HepG2 (cell line): Measurements from ENCODE around the gene SIGLEC9. TPM values are rescaled to one million over a fixed set of nuclear protein-coding genes. Genes with fewer than 3 reads are reported as not detected.

ENCODE experiments used
- ATAC-seq: fragments of 200-7000 bp; cut with Tn5 transposase; 3 replicates; pipeline ENCODE4 v1.9.1; 2020; ENCODE audit warnings: mild to moderate bottlenecking, moderate library complexity
- BruUV-seq: library from RNA; stranded (reverse); fragments of 400-500 nt; replicated peaks from 2 replicates; lab custom pipeline; 2021; lab: Mats Ljungman, UMichigan
- CTCF ChIA-PET: fragments of 300-600 bp; formaldehyde crosslinking; extraction: SDS; loops from one replicate; lab custom pipeline; 2021; ENCODE audit warnings: low total read pairs, inconsistent platforms, low intra/inter-chr PET ratio; lab: Yijun Ruan, JAX
- POLR2A ChIA-PET: fragments of 350-600 bp; sonication (Branson Sonifier 250); formaldehyde crosslinking; loops from one replicate; lab custom pipeline; 2020; ENCODE audit warnings: antibody characterized with exemption, inconsistent platforms; lab: Yijun Ruan, JAX
- DNase-seq: peaks from one replicate; pipeline ENCODE4 v3.0.0-alpha.2; 2015; ENCODE audit warnings: low spot score
- FAIRE-seq: peaks from 3 replicates; lab custom pipeline; 2011; peaks lifted over from hg19 to GRCh38; lab: Jason Lieb, UNC
- H2AFZ ChIP-seq: one replicate; pipeline ENCODE4 v1.6.1; 2011; ENCODE audit warnings: low read length, inconsistent platforms
- H3K27ac ChIP-seq: fragments of 300-600 bp; 3 replicates; pipeline ENCODE4 v1.8.0; 2011; ENCODE audit warnings: mixed run types, mild to moderate bottlenecking, mixed read lengths, low read length, inconsistent platforms; ENCODE audit not compliant: insufficient read depth; ENCODE audit errors: extremely low read length
- H3K27me3 ChIP-seq, 2 experiments: fragments of 200-600 bp in 1 of 2; 2 replicates in 1 of 2; 3 replicates in 1 of 2; pipeline versions ENCODE4 v1.6.0 to v1.8.0; 2011; ENCODE audit warnings: low read length in 2 of 2, mild to moderate bottlenecking in 2 of 2, moderate library complexity in 2 of 2, inconsistent platforms in 1 of 2; ENCODE audit not compliant: insufficient read depth in 2 of 2, control insufficient read depth in 1 of 2
- H3K36me3 ChIP-seq, 2 experiments: fragments of 200-600 bp in 1 of 2; replicated peaks in 1 of 2; 2 replicates in 1 of 2; 3 replicates in 1 of 2; pipeline versions ENCODE4 v1.5.1 to v1.8.0; 2011; ENCODE audit warnings: low read length in 2 of 2, inconsistent platforms in 1 of 2; ENCODE audit not compliant: insufficient read depth in 2 of 2, control insufficient read depth in 1 of 2
- H3K4me1 ChIP-seq: 2 replicates; pipeline ENCODE4 v1.5.1; 2012; ENCODE audit warnings: low read length, inconsistent platforms; ENCODE audit not compliant: insufficient read depth
- H3K4me2 ChIP-seq: 2 replicates; pipeline ENCODE4 v1.6.0; 2011; ENCODE audit warnings: low read depth, low read length, inconsistent platforms
- H3K4me3 ChIP-seq, 3 experiments: fragments of 200-600 bp in 1 of 3; sonication (generic), shearing (Covaris generic) in 1 of 3; replicated peaks in 1 of 3; 2 replicates each; pipeline ENCODE4 v1.5.1; 2011 to 2016; ENCODE audit warnings: low read length in 3 of 3, inconsistent platforms in 2 of 3, low read depth in 2 of 3, mild to moderate bottlenecking in 2 of 3, control low read depth in 1 of 3, mixed read lengths in 1 of 3; ENCODE audit not compliant: insufficient read depth in 1 of 3
- H3K79me2 ChIP-seq: one replicate; pipeline ENCODE4 v1.6.1; 2011; ENCODE audit warnings: low read length, inconsistent platforms; ENCODE audit not compliant: insufficient read depth
- H3K9ac ChIP-seq: 2 replicates; pipeline ENCODE4 v1.6.0; 2011; ENCODE audit warnings: mild to moderate bottlenecking, low read depth, low read length, inconsistent platforms; ENCODE audit not compliant: insufficient read depth
- H3K9me3 ChIP-seq: 2 replicates; pipeline ENCODE4 v1.5.1; 2012; ENCODE audit warnings: mild to moderate bottlenecking, low read length
- H4K20me1 ChIP-seq: 2 replicates; pipeline ENCODE4 v1.6.0; 2011; ENCODE audit warnings: inconsistent platforms, mild to moderate bottlenecking, low read length, moderate library complexity; ENCODE audit not compliant: insufficient read depth
- AHR ChIP-seq: IDR thresholded peaks from 2 replicates; pipeline ENCODE4 v1.6.1; 2018; ENCODE audit warnings: missing genetic modification reagents, missing compliant biosample characterization
- ARID2 ChIP-seq: sonication (generic); formaldehyde crosslinking; IDR thresholded peaks from 2 replicates; pipeline ENCODE4 v1.8.1; 2022; ENCODE audit warnings: mild to moderate bottlenecking, missing genetic modification reagents, borderline replicate concordance
- ATF1 ChIP-seq: IDR thresholded peaks from 2 replicates; pipeline ENCODE4 v1.6.1; 2016; ENCODE audit warnings: mild to moderate bottlenecking, control low read depth
- BHLHE40 ChIP-seq: IDR thresholded peaks from 2 replicates; pipeline ENCODE4 v1.6.1; 2011; ENCODE audit warnings: low read length, improper control_type of control experiment
- CBX1 ChIP-seq: IDR thresholded peaks from one replicate; pipeline ENCODE4 v1.6.1; 2016; ENCODE audit warnings: antibody characterized with exemption, low read depth
- KDM1A ChIP-seq: IDR thresholded peaks from 2 replicates; pipeline ENCODE4 v1.6.1; 2016; ENCODE audit warnings: missing compliant biosample characterization
- MLLT10 ChIP-seq: sonication (generic); formaldehyde crosslinking; IDR thresholded peaks from 2 replicates; pipeline ENCODE4 v1.4.0; 2020; ENCODE audit warnings: missing genetic modification reagents
- RFX1 ChIP-seq: fragments of 450-650 bp; IDR thresholded peaks from 2 replicates; pipeline ENCODE4 v1.6.1; 2017
- RFXAP ChIP-seq: sonication (generic); formaldehyde crosslinking; IDR thresholded peaks from 2 replicates; pipeline ENCODE4 v1.4.0; 2020; ENCODE audit warnings: missing genetic modification reagents, borderline replicate concordance
- RXRA ChIP-seq: sonication (generic); formaldehyde crosslinking; IDR thresholded peaks from 2 replicates; pipeline ENCODE4 v1.5.1; 2020; ENCODE audit warnings: missing genetic modification reagents
- SP5 ChIP-seq: IDR thresholded peaks from 2 replicates; pipeline ENCODE4 v1.6.1; 2016; ENCODE audit warnings: low read depth, borderline replicate concordance
- TBL1XR1 ChIP-seq: fragments of 150-350 bp; IDR thresholded peaks from 2 replicates; pipeline ENCODE4 v1.6.1; 2014; ENCODE audit warnings: borderline replicate concordance, low read length; ENCODE audit not compliant: partially characterized antibody
- TEAD3 ChIP-seq: optimal IDR thresholded peaks from 2 replicates; pipeline ENCODE3; 2016; ENCODE audit warnings: borderline replicate concordance
- ZNF124 ChIP-seq: sonication (generic); formaldehyde crosslinking; IDR thresholded peaks from 2 replicates; pipeline ENCODE4 v1.4.0; 2020; ENCODE audit warnings: missing genetic modification reagents
- ZNF296 ChIP-seq: sonication (generic); formaldehyde crosslinking; conservative IDR thresholded peaks from 2 replicates; pipeline ENCODE4 v1.5.0; 2020; ENCODE audit warnings: mild to moderate bottlenecking, missing genetic modification reagents
- ZNF674 ChIP-seq: sonication (generic); formaldehyde crosslinking; IDR thresholded peaks from 2 replicates; pipeline ENCODE4 v1.5.0; 2020; ENCODE audit warnings: low read depth, mild to moderate bottlenecking, missing genetic modification reagents
- ZNF878 ChIP-seq: sonication (generic); formaldehyde crosslinking; IDR thresholded peaks from 2 replicates; pipeline ENCODE4 v1.8.1; 2023; ENCODE audit warnings: mild to moderate bottlenecking, missing genetic modification reagents, moderate library complexity
- ZNF879 ChIP-seq: sonication (generic); formaldehyde crosslinking; IDR thresholded peaks from 2 replicates; pipeline ENCODE4 v1.8.1; 2023; ENCODE audit warnings: missing genetic modification reagents
- WGBS: methylation state at CpG from one replicate; pipeline ENCODE4 v1.1.6; 2017; ENCODE audit warnings: low lambda C conversion rate; 5-methylcytosine and 5-hydroxymethylcytosine counted together
- in situ Hi-C: cut with HindIII; loops from 2 replicates; pipeline ENCODE4 v1.10.0; 2017; ENCODE audit warnings: low pct_unique_long_range_greater_than_20kb; ENCODE audit not compliant: extremely low pct_ligation_motif_present
- intact Hi-C: fragments of 100-400 bp; cut with micrococcal nuclease; formaldehyde crosslinking; loops from one replicate; pipeline ENCODE4 v1.10.0; 2022; ENCODE audit not compliant: unreplicated experiment
- polyA plus RNA-seq, 8 experiments: library from polyadenylated mRNA; depleted of rRNA in 3 of 8; stranded (reverse) in 7 of 8; unstranded in 1 of 8; fragments of >200 nt; fragmentation: Illumina TruSeq in 4 of 8; extraction: Trizol in 4 of 8; gene quantifications; 2 replicates each; pipeline versions ENCODE4 v1.2.1 to v1.2.3, GENCODE V29; 2011 to 2016; ENCODE audit warnings: low read depth in 4 of 8, missing spikeins in 1 of 8, mixed read lengths in 1 of 8; ENCODE audit not compliant: insufficient read depth in 1 of 8
- total RNA-seq, 5 experiments: library from RNA; depleted of rRNA; stranded (reverse); fragments of >200 nt; fragmentation: Illumina TruSeq; extraction: Trizol; gene quantifications; 2 replicates each; pipeline ENCODE4 v1.2.3, GENCODE V29; 2016; ENCODE audit warnings: low read depth in 1 of 5
- TF ChIP-seq, protein P1 (sequence below): sonication (generic); formaldehyde crosslinking; IDR thresholded peaks from 2 replicates; pipeline ENCODE4 v1.4.0; 2020; ENCODE audit warnings: missing genetic modification reagents

SIGLEC9 gene
- total and polyA plus RNA-seq, 2 of the 13 experiments (the other 11 are each of a cell fraction or from before 2014, with no cell fraction given) = not detected

DNA sequence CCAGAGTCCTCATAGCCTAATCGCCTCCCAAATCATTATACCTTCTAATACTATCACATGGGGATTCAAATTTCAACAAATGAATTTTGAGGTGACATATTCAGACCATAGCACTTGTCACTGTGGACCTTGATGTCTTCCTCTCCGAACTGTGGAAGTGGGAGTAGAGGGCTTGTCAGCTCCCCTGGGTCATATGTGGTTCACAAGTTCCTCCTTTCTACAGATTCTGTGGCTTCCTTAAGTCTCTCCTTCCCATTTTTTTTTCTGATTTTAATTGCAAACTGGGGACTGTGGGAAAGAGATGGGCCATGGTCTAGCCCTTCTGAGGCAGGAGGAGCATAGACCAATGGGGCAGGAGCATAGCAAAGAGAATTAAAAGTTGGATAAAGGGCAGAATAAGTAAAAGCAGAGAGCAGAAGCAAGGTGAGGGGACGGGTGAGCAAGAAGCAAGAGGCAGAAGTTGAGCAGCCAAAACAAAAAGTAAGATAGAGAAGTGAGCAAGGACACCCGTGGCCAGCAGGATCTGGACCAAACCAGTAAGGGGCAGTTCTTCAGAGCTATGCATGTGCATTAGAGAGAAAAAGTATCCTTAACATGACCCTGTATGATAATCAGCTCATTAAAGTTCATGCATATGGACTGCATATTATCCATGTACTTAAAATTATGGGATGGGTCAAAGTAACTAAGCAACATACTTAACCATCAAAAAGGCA lies 14.8 kb downstream of the SIGLEC9 start:
- H2AFZ ChIP-seq = no peak overlapping the region
- 0% methylated on average over 4 of the region's 4 CpGs for WGBS
- no peaks in the 10 kb centered on the region for H4K20me1 ChIP-seq
- H3K27me3 ChIP-seq = peaks cover 4 to 62% of the 10 kb centered on the region in 2 experiments; a peak in 4 of 5 replicates
- H3K9me3 ChIP-seq = no peaks in the 10 kb centered on the region
- H3K79me2 ChIP-seq = no peaks in the 10 kb centered on the region
- H3K4me2 ChIP-seq = no peak overlapping the region
- no TSS peak for BruUV-seq
- H3K4me3 ChIP-seq = no peak overlapping the region
- no peak for ATAC-seq
- ChIA-PET CTCF (no interaction called here), POLR2A (no interaction called here)
- no peak for FAIRE-seq
- in situ Hi-C loops (no loop called here), intact Hi-C loops (no loop called here)
- H3K4me1 ChIP-seq = no peaks in the 10 kb centered on the region
- DNase-seq = no peak
- TF ChIP-seq TEAD3 (CRISPR knock-in tag) (no peak), RXRA (CRISPR knock-in tag) (no peak), ZNF879 (CRISPR knock-in tag) (no peak), RFXAP (CRISPR knock-in tag) (no peak), ZNF296 (CRISPR knock-in tag) (no peak), CBX1 (no peak), ARID2 (no peak), ZNF878 (CRISPR knock-in tag) (no peak), RFX1 (no peak), AHR (CRISPR knock-in tag) (no peak), ZNF124 (no peak), BHLHE40 (no peak), SP5 (CRISPR knock-in tag) (no peak), KDM1A (no peak), ATF1 (no peak), TBL1XR1 (no peak), MLLT10 (CRISPR knock-in tag) (no peak), ZNF674 (CRISPR knock-in tag) (no peak)
- TF ChIP-seq, protein P1, sequence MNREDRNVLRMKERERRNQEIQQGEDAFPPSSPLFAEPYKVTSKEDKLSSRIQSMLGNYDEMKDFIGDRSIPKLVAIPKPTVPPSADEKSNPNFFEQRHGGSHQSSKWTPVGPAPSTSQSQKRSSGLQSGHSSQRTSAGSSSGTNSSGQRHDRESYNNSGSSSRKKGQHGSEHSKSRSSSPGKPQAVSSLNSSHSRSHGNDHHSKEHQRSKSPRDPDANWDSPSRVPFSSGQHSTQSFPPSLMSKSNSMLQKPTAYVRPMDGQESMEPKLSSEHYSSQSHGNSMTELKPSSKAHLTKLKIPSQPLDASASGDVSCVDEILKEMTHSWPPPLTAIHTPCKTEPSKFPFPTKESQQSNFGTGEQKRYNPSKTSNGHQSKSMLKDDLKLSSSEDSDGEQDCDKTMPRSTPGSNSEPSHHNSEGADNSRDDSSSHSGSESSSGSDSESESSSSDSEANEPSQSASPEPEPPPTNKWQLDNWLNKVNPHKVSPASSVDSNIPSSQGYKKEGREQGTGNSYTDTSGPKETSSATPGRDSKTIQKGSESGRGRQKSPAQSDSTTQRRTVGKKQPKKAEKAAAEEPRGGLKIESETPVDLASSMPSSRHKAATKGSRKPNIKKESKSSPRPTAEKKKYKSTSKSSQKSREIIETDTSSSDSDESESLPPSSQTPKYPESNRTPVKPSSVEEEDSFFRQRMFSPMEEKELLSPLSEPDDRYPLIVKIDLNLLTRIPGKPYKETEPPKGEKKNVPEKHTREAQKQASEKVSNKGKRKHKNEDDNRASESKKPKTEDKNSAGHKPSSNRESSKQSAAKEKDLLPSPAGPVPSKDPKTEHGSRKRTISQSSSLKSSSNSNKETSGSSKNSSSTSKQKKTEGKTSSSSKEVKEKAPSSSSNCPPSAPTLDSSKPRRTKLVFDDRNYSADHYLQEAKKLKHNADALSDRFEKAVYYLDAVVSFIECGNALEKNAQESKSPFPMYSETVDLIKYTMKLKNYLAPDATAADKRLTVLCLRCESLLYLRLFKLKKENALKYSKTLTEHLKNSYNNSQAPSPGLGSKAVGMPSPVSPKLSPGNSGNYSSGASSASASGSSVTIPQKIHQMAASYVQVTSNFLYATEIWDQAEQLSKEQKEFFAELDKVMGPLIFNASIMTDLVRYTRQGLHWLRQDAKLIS (CRISPR knock-in tag) = no peak
- H3K36me3 ChIP-seq = no peaks in the 10 kb centered on the region
- no peak overlapping the region for H3K27ac ChIP-seq
- no peak overlapping the region for H3K9ac ChIP-seq
